Body of pancreas (tissue), 4 donors: ENCODE results near the gene SYNE1.

ENCODE experiments used
- POLR2A ChIP-seq, 3 donors: fragments of 450-650 bp; IDR thresholded peaks; one replicate each; pipeline ENCODE4 v1.6.1; 2016; ENCODE audit warnings: antibody characterized with exemption in 3 of 3, mild to moderate bottlenecking in 2 of 3
- TF ChIP-seq, protein P1 (sequence below), 7 experiments: fragments of 450-650 bp in 4 of 7; fragments of 200-600 bp in 3 of 7; sonication (generic) in 3 of 7; IDR thresholded peaks; one replicate each; pipeline ENCODE4 v1.5.1; 2016 to 2019; ENCODE audit warnings: antibody characterized with exemption in 7 of 7

DNA sequence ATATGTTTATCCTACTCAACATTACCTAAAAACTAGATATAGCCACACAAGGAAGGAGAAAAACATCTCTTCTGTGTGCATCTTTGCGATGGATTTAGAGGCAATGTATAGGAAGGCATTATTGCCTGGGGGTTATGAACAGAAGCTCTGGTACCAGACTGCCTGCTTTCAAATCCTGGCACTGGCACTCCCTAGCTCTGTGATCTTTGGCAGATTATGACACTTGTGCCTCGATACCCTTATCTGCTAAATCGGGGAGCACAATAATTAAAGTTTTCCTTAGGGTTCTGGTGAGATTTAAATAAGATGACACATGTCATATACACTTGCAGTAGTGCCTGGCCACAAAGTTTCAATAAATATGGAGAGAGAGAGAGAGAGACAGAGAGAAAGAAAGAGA is 53.3 kb downstream of the SYNE1 start:
- TF ChIP-seq, protein P1, sequence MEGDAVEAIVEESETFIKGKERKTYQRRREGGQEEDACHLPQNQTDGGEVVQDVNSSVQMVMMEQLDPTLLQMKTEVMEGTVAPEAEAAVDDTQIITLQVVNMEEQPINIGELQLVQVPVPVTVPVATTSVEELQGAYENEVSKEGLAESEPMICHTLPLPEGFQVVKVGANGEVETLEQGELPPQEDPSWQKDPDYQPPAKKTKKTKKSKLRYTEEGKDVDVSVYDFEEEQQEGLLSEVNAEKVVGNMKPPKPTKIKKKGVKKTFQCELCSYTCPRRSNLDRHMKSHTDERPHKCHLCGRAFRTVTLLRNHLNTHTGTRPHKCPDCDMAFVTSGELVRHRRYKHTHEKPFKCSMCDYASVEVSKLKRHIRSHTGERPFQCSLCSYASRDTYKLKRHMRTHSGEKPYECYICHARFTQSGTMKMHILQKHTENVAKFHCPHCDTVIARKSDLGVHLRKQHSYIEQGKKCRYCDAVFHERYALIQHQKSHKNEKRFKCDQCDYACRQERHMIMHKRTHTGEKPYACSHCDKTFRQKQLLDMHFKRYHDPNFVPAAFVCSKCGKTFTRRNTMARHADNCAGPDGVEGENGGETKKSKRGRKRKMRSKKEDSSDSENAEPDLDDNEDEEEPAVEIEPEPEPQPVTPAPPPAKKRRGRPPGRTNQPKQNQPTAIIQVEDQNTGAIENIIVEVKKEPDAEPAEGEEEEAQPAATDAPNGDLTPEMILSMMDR (IDR thresholded peaks at IDR 0.05) = no peak
- TF ChIP-seq POLR2A (IDR thresholded peaks at IDR 0.05) = no peak
